ENCODE results near the gene LPP. TPM values are rescaled to one million over a fixed set of nuclear protein-coding genes. Genes with fewer than 3 reads are reported as not detected.

LPP gene
- total and polyA plus RNA-seq, 2 of the 13 experiments (the other 11 are each of a cell fraction or from before 2014, with no cell fraction given): 19.2 to 29.9 TPM

DNA sequence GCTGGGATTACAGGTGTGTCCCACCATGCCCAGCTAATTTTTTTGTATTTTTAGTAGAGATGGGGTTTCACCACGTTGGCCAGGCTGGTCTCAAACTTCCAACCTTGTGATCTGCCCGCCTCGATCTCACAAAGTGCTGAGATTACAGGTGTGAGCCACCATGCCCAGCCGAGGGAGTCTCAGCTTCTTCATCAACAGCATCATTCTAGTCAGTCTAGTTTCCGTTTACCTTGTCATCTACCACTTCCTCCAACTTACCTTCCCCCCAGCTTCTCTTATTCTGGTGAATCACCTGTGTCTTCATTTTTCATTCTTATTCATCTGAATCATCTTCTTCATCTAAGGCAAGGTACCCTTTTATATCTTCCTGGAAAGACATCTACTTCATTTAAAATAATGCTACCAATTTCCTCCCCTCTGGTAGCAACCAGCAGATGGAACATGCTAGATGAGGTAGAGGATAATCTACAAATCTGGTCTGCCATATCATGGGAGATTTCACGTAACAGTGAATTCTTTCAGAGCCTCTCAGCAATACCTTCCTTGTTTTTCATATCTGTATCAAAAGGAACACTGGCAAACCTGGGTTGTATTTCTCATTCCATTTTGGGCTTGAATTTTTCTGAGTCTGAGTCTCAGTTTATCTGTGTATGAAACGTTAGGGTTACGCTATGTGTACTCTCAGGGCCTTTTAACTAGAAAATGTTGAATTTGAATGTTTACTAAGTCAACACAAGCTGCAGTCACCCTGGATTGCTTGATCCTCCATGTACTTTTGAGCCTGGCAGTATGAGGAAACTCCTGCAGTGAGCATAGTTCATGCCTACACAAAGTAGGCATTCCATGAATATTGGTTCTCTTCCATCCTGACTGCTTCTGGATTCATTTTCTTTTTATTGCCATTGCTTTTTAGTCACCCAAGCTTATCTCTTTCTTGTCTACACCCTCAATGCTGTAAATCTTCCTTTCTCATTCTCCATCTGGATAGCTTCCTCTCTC, 16.8 kb downstream of the LPP start (continued):
- TF ChIP-seq ATRX (CRISPR knock-in tag; IDR thresholded peaks at IDR 0.05; ENCODE audit: borderline replicate concordance) (no peak), ATF1 (CRISPR knock-in tag; IDR thresholded peaks at IDR 0.05) (peak; percentile 46; the same call in 1 of the 2 replicates), NRL (CRISPR knock-in tag; IDR thresholded peaks at IDR 0.05; ENCODE audit: borderline replicate concordance) (no peak), SIX4 (CRISPR knock-in tag; IDR thresholded peaks at IDR 0.05) (peak; percentile 54; the same call in 1 of the 2 replicates), MIXL1 (CRISPR knock-in tag; IDR thresholded peaks at IDR 0.05) (peak; percentile 71), ZSCAN9 (CRISPR knock-in tag; IDR thresholded peaks at IDR 0.05; ENCODE audit: borderline replicate concordance) (peak; percentile 92), NFE2L2 (IDR thresholded peaks at IDR 0.05; ENCODE audit: low read length) (no peak), ZBTB8A (CRISPR knock-in tag; IDR thresholded peaks at IDR 0.05; ENCODE audit: borderline replicate concordance, low read depth) (no peak), TAF15 (IDR thresholded peaks at IDR 0.05; ENCODE audit: low read depth, low read length, poor library complexity, severe bottlenecking) (no peak), MBNL3 (CRISPR knock-in tag; conservative IDR thresholded peaks at IDR 0.05) (no peak), RXRA (CRISPR knock-in tag; IDR thresholded peaks at IDR 0.05) (peak; percentile 67; the same call in 1 of the 2 replicates), ZNF30 (CRISPR knock-in tag; IDR thresholded peaks at IDR 0.05) (no peak), POLR2AphosphoS2 (IDR thresholded peaks at IDR 0.05; ENCODE audit: low read depth, low read length) (no peak), RELA (CRISPR knock-in tag; IDR thresholded peaks at IDR 0.05) (no peak), RORA (CRISPR knock-in tag; IDR thresholded peaks at IDR 0.05) (no peak), CEBPB (IDR thresholded peaks at IDR 0.05; ENCODE audit: borderline replicate concordance, low read depth, low read length) (peak; percentile 97), TCF12 (IDR thresholded peaks at IDR 0.05) (no peak), TCF12 (CRISPR knock-in tag; IDR thresholded peaks at IDR 0.05) (peak; percentile 65; the same call in 1 of the 2 replicates), TOE1 (CRISPR knock-in tag; IDR thresholded peaks at IDR 0.05) (0 out of 2 replicates have a peak, but pooled peaks have one; percentile 27), RFX1 (IDR thresholded peaks at IDR 0.05) (no peak), GATA4 (IDR thresholded peaks at IDR 0.05; ENCODE audit: borderline replicate concordance, low read depth) (peak; percentile 84; the same call in 1 of the 2 replicates)
- TF ChIP-seq, protein P1, sequence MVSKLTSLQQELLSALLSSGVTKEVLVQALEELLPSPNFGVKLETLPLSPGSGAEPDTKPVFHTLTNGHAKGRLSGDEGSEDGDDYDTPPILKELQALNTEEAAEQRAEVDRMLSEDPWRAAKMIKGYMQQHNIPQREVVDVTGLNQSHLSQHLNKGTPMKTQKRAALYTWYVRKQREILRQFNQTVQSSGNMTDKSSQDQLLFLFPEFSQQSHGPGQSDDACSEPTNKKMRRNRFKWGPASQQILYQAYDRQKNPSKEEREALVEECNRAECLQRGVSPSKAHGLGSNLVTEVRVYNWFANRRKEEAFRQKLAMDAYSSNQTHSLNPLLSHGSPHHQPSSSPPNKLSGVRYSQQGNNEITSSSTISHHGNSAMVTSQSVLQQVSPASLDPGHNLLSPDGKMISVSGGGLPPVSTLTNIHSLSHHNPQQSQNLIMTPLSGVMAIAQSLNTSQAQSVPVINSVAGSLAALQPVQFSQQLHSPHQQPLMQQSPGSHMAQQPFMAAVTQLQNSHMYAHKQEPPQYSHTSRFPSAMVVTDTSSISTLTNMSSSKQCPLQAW (CRISPR knock-in tag; IDR thresholded peaks at IDR 0.05): peak; percentile 75
- TF ChIP-seq, protein P2, sequence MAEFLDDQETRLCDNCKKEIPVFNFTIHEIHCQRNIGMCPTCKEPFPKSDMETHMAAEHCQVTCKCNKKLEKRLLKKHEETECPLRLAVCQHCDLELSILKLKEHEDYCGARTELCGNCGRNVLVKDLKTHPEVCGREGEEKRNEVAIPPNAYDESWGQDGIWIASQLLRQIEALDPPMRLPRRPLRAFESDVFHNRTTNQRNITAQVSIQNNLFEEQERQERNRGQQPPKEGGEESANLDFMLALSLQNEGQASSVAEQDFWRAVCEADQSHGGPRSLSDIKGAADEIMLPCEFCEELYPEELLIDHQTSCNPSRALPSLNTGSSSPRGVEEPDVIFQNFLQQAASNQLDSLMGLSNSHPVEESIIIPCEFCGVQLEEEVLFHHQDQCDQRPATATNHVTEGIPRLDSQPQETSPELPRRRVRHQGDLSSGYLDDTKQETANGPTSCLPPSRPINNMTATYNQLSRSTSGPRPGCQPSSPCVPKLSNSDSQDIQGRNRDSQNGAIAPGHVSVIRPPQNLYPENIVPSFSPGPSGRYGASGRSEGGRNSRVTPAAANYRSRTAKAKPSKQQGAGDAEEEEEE (CRISPR knock-in tag; IDR thresholded peaks at IDR 0.05; ENCODE audit: borderline replicate concordance): peak; percentile 59; the same call in 1 of the 2 replicates
- TF ChIP-seq, protein P3, sequence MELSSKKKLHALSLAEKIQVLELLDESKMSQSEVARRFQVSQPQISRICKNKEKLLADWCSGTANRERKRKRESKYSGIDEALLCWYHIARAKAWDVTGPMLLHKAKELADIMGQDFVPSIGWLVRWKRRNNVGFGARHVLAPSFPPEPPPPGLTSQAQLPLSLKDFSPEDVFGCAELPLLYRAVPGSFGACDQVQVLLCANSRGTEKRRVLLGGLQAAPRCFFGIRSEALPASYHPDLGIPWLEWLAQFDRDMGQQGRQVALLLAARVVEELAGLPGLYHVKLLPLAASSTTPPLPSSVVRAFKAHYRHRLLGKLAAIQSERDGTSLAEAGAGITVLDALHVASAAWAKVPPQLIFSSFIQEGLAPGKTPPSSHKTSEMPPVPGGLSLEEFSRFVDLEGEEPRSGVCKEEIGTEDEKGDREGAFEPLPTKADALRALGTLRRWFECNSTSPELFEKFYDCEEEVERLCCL (CRISPR knock-in tag; IDR thresholded peaks at IDR 0.05; ENCODE audit: borderline replicate concordance): no peak
- TF ChIP-seq, protein P4, sequence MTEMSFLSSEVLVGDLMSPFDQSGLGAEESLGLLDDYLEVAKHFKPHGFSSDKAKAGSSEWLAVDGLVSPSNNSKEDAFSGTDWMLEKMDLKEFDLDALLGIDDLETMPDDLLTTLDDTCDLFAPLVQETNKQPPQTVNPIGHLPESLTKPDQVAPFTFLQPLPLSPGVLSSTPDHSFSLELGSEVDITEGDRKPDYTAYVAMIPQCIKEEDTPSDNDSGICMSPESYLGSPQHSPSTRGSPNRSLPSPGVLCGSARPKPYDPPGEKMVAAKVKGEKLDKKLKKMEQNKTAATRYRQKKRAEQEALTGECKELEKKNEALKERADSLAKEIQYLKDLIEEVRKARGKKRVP (CRISPR knock-in tag; IDR thresholded peaks at IDR 0.05): peak in 1 of 2 experiments; percentile 84; a peak in 2 of 4 replicates
